NCI-H2081 (cell line): ENCODE measurements around the gene TIMM10B.

Source experiments
- DNase-seq, 2 experiments: peaks; one replicate each; lab custom pipeline; 2025; lab: John Stamatoyannopoulos, UW

TIMM10B gene

GRCh38 chr11:6481012-6481923 is at the start of gene TIMM10B, which contains the start of gene ARFIP2:
TSS of gene TIMM10B (plus strand) at chr11:6481501. CDS start at chr11:6481517, 16 bp downstream.
TSS of gene ARFIP2 (minus strand) at chr11:6481331. CDS start at chr11:6480421, 910 bp downstream.
- DNase-seq, result peak; percentile 96 to 97

- no peak for DNase-seq
Measured at GRCh38 chr11:6431861-6432260, 49.4 kb upstream of the TIMM10B start.

GRCh38 chr11:6433998-6434660 is 47.2 kb upstream of the TIMM10B start:
- DNase-seq, result no peak

GRCh38 chr11:6437423-6437822 is 43.9 kb upstream of the TIMM10B start:
- DNase-seq, result no peak

GRCh38 chr11:6437993-6438392 is 43.3 kb upstream of the TIMM10B start:
- no peak for DNase-seq

- DNase-seq, result peak; percentile 49 to 66
Measured at GRCh38 chr11:6438979-6439571, 42.2 kb upstream of the TIMM10B start.

- DNase-seq, result no peak
Measured at GRCh38 chr11:6440906-6441358, 40.4 kb upstream of the TIMM10B start, which contains the start of gene HPX. TSS of gene HPX (minus strand) at chr11:6440987. CDS start at chr11:6440963, 24 bp downstream.

- no peak for DNase-seq
Measured at GRCh38 chr11:6442441-6442840, 38.9 kb upstream of the TIMM10B start.

GRCh38 chr11:6443269-6444003 is 37.9 kb upstream of the TIMM10B start:
- peak; percentile 15 to 37 for DNase-seq

- no peak for DNase-seq
Measured at GRCh38 chr11:6448574-6448973, 32.7 kb upstream of the TIMM10B start.

GRCh38 chr11:6452219-6452618 is 29.1 kb upstream of the TIMM10B start:
- no peak for DNase-seq

- DNase-seq, result no peak
Measured at GRCh38 chr11:6453152-6453551, 28.1 kb upstream of the TIMM10B start.

GRCh38 chr11:6455070-6455469 is 26.2 kb upstream of the TIMM10B start:
- DNase-seq, result no peak

GRCh38 chr11:6456361-6457073 is 24.8 kb upstream of the TIMM10B start:
- DNase-seq, result no peak

- DNase-seq, result no peak
Measured at GRCh38 chr11:6457581-6458320, 23.6 kb upstream of the TIMM10B start.

- no peak for DNase-seq
Measured at GRCh38 chr11:6458352-6459098, 22.8 kb upstream of the TIMM10B start.

- DNase-seq, result no peak
Measured at GRCh38 chr11:6459099-6459450, 22.2 kb upstream of the TIMM10B start.

- peak; percentile 34 to 45 for DNase-seq
Measured at GRCh38 chr11:6468712-6469495, 12.4 kb upstream of the TIMM10B start.

- DNase-seq, result no peak
Measured at GRCh38 chr11:6469599-6469998, 11.7 kb upstream of the TIMM10B start.
